Nephron progenitor cell (in vitro differentiated cells): Measurements from ENCODE around the gene PPP1CA.

Experiments used
- DNase-seq: peaks from one replicate; pipeline ENCODE4 v3.0.0; 2021
- H3K27ac Mint-ChIP-seq: 2 replicates; pipeline ENCODE4 v1.8.0; 2021; ENCODE audit warnings: mild to moderate bottlenecking, moderate library complexity, mixed read lengths
- H3K27me3 Mint-ChIP-seq: 2 replicates; pipeline ENCODE4 v1.8.0; 2021; ENCODE audit warnings: mild to moderate bottlenecking, low read depth, mixed read lengths; ENCODE audit not compliant: poor library complexity
- H3K36me3 Mint-ChIP-seq: 2 replicates; pipeline ENCODE4 v1.8.0; 2021; ENCODE audit warnings: low read depth, mixed read lengths
- H3K4me1 Mint-ChIP-seq: 2 replicates; pipeline ENCODE4 v1.8.0; 2021; ENCODE audit warnings: mixed read lengths
- H3K4me3 Mint-ChIP-seq: 2 replicates; pipeline ENCODE4 v1.8.0; 2021; ENCODE audit warnings: mild to moderate bottlenecking, moderate library complexity, mixed read lengths
- H3K9me3 Mint-ChIP-seq: 2 replicates; pipeline ENCODE4 v1.8.0; 2021; ENCODE audit warnings: mild to moderate bottlenecking, moderate library complexity, mixed read lengths
- CTCF ChIP-seq: fragments of 200-600 bp; sonication (generic); IDR thresholded peaks from 2 replicates; pipeline ENCODE4 v1.5.0; 2021; ENCODE audit warnings: antibody characterized with exemption

Gene PPP1CA

GRCh38 chr11:67369275-67369674 is 32.4 kb downstream of the PPP1CA start:
- Mint-ChIP-seq H3K27ac (no peak overlapping the region), H3K9me3 (no peaks in the 10 kb centered on the region), H3K27me3 (peaks cover 2% of the 10 kb centered on the region), H3K4me3 (peak overlapping the region; percentile 15), H3K36me3 (no peaks in the 10 kb centered on the region), H3K4me1 (peaks cover 79% of the 10 kb centered on the region)
- no peak for DNase-seq
- TF ChIP-seq CTCF = no peak

GRCh38 chr11:67368621-67369020 is 33.0 kb downstream of the PPP1CA start:
- peaks cover 6% of the 10 kb centered on the region for H3K27me3 Mint-ChIP-seq
- TF ChIP-seq CTCF = no peak
- H3K27ac Mint-ChIP-seq = no peak overlapping the region
- DNase-seq = no peak
- H3K4me1 Mint-ChIP-seq = peaks cover 73% of the 10 kb centered on the region
- no peak overlapping the region for H3K4me3 Mint-ChIP-seq
- no peaks in the 10 kb centered on the region for H3K9me3 Mint-ChIP-seq
- H3K36me3 Mint-ChIP-seq = no peaks in the 10 kb centered on the region

GRCh38 chr11:67367761-67368227 is 33.9 kb downstream of the PPP1CA start:
- no peak overlapping the region for H3K27ac Mint-ChIP-seq
- no peak overlapping the region for H3K4me3 Mint-ChIP-seq
- H3K4me1 Mint-ChIP-seq = peaks cover 73% of the 10 kb centered on the region

GRCh38 chr11:67366961-67367760 is 34.5 kb downstream of the PPP1CA start:
- Mint-ChIP-seq H3K4me1 (peaks cover 73% of the 10 kb centered on the region), H3K4me3 (no peak overlapping the region), H3K27ac (no peak overlapping the region), H3K9me3 (no peaks in the 10 kb centered on the region), H3K27me3 (peaks cover 9% of the 10 kb centered on the region), H3K36me3 (peaks cover 3% of the 10 kb centered on the region)
- no peak for TF ChIP-seq CTCF
- DNase-seq = no peak

More at GRCh38 chr11:67367761-67368227, 33.9 kb downstream of the PPP1CA start:
- Mint-ChIP-seq H3K27me3 (peaks cover 9% of the 10 kb centered on the region), H3K9me3 (no peaks in the 10 kb centered on the region), H3K36me3 (peaks cover 3% of the 10 kb centered on the region)
- TF ChIP-seq CTCF = no peak
- DNase-seq = no peak

GRCh38 chr11:67366546-67366945 is 35.1 kb downstream of the PPP1CA start:
- peaks cover 3% of the 10 kb centered on the region for H3K36me3 Mint-ChIP-seq
- no peak overlapping the region for H3K4me3 Mint-ChIP-seq

More at GRCh38 chr11:67366546-67366945, 35.1 kb downstream of the PPP1CA start:
- H3K27me3 Mint-ChIP-seq = peaks cover 9% of the 10 kb centered on the region
- peak overlapping the region; percentile 9 for H3K27ac Mint-ChIP-seq
- no peaks in the 10 kb centered on the region for H3K9me3 Mint-ChIP-seq
- no peak for TF ChIP-seq CTCF
- no peak for DNase-seq
- peaks cover 67% of the 10 kb centered on the region for H3K4me1 Mint-ChIP-seq
